ENCODE data around the gene TM6SF1.

DNA sequence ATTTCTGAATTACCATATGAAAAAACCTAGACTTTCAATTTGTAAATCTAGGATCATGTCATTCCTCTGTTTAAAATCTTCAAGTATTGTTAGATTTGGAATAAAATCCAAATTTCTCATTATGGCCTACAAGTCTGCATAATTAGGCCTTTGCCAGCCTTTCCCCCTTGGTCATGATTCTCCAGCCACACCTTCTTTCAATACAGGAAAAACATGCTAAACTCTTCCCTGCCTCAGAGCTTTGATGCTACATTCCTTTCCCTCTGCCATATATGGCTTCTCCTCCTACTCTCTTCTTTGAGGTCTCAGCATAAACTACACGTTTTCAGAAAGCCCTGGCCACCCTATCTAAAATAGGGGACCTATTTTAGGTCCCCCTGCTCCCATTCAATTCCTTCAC lies 48.5 kb downstream of the TM6SF1 start:
- no peak for TF ChIP-seq EZH2phosphoT487 (IDR thresholded peaks at IDR 0.05; ENCODE audit: insufficient read depth, low read depth)
- TF ChIP-seq EZH2 (IDR thresholded peaks at IDR 0.05; ENCODE audit: insufficient read depth, poor library complexity, severe bottlenecking): no peak
